OCI-LY1 (cell line): ENCODE results near the gene LITAFD.

ENCODE experiments used
- EZH2 ChIP-seq: fragments of 200-600 bp; sonication (generic), shearing (Covaris generic); IDR thresholded peaks from 2 replicates; pipeline ENCODE4 v1.8.0; 2017; ENCODE audit warnings: borderline replicate concordance, mixed run types, mild to moderate bottlenecking, antibody characterized with exemption, low read length, moderate library complexity, mixed read lengths
- TF ChIP-seq, protein P1 (sequence below): fragments of 200-600 bp; sonication (generic), shearing (Covaris generic); IDR thresholded peaks from 2 replicates; pipeline ENCODE4 v1.5.1; 2017; ENCODE audit warnings: mild to moderate bottlenecking, antibody characterized with exemption, low read length, moderate library complexity, mixed read lengths

DNA sequence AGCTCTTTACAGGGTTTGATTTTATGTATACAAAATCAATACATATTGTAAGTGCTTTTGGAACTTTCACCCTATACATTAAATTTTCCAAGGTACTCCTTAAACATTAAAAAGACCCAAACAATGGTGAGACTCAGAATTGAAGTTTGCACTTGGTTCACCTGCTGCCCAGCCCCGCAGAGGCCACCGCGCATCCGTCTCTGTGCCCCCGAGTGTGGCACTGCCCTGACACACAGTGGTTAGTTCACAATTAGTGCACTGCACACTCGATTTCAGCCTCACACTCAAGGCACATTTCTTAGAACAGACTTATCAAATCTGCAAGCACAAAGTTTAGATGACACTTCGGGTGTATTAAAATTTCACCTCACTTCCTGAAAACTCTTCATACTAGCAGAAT is 43.3 kb downstream of the LITAFD start:
- TF ChIP-seq, protein P1, sequence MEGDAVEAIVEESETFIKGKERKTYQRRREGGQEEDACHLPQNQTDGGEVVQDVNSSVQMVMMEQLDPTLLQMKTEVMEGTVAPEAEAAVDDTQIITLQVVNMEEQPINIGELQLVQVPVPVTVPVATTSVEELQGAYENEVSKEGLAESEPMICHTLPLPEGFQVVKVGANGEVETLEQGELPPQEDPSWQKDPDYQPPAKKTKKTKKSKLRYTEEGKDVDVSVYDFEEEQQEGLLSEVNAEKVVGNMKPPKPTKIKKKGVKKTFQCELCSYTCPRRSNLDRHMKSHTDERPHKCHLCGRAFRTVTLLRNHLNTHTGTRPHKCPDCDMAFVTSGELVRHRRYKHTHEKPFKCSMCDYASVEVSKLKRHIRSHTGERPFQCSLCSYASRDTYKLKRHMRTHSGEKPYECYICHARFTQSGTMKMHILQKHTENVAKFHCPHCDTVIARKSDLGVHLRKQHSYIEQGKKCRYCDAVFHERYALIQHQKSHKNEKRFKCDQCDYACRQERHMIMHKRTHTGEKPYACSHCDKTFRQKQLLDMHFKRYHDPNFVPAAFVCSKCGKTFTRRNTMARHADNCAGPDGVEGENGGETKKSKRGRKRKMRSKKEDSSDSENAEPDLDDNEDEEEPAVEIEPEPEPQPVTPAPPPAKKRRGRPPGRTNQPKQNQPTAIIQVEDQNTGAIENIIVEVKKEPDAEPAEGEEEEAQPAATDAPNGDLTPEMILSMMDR, result no peak
- TF ChIP-seq EZH2, result no peak
